ENCODE results near the gene MOSPD2.

MOSPD2 gene

GRCh38 chrX:14916017-14916674 lies 42.9 kb downstream of the MOSPD2 start:
- no peak for DNase-seq

- no peak for DNase-seq
Measured at GRCh38 chrX:14919407-14919806, 46.2 kb downstream of the MOSPD2 start.

- no peak for DNase-seq
Measured at GRCh38 chrX:14920196-14920595, 47.0 kb downstream of the MOSPD2 start.

GRCh38 chrX:14922437-14922836 lies 49.2 kb downstream of the MOSPD2 start:
- DNase-seq, result no peak

- no peak for DNase-seq
Measured at GRCh38 chrX:14923761-14924160, 50.5 kb downstream of the MOSPD2 start.

- no peak for DNase-seq
Measured at GRCh38 chrX:14926471-14926870, 53.2 kb downstream of the MOSPD2 start.

- DNase-seq, result no peak
Measured at GRCh38 chrX:14927401-14927800, 54.2 kb downstream of the MOSPD2 start.

- no peak for DNase-seq
Measured at GRCh38 chrX:14930663-14931062, 57.4 kb downstream of the MOSPD2 start.

- no peak for DNase-seq
Measured at GRCh38 chrX:14932136-14932535, 58.9 kb downstream of the MOSPD2 start.

- DNase-seq, result peak; percentile 0
Measured at GRCh38 chrX:14934423-14934822, 61.2 kb downstream of the MOSPD2 start.

GRCh38 chrX:14936561-14936960 lies 63.3 kb downstream of the MOSPD2 start:
- DNase-seq, result peak; percentile 0

GRCh38 chrX:14939644-14940043 lies 66.4 kb downstream of the MOSPD2 start:
- no peak for DNase-seq

GRCh38 chrX:14941301-14941700 lies 68.1 kb downstream of the MOSPD2 start:
- DNase-seq, result no peak

GRCh38 chrX:14942341-14942740 lies 69.1 kb downstream of the MOSPD2 start:
- DNase-seq, result no peak

GRCh38 chrX:14943962-14944361 lies 70.7 kb downstream of the MOSPD2 start:
- DNase-seq, result no peak

GRCh38 chrX:14946606-14947155 lies 73.5 kb downstream of the MOSPD2 start:
- DNase-seq, result no peak

GRCh38 chrX:14948691-14949090 lies 75.5 kb downstream of the MOSPD2 start:
- DNase-seq, result no peak

GRCh38 chrX:14956813-14957582 lies 83.8 kb downstream of the MOSPD2 start:
- no peak for DNase-seq

GRCh38 chrX:14963447-14964236 lies 90.4 kb downstream of the MOSPD2 start:
- no peak for DNase-seq

GRCh38 chrX:14964500-14964899 lies 91.3 kb downstream of the MOSPD2 start:
- DNase-seq, result no peak

Measured in DMS53 (cell line).